Neural progenitor cell (in vitro differentiated cells): Measurements from ENCODE around the gene COL6A5. TPM values are rescaled to one million over a fixed set of nuclear protein-coding genes. Genes with fewer than 3 reads are reported as not detected.
A peak's percentile ranks its signal among the peaks of the same experiment; 100 is the strongest.

Experiments used
- DNase-seq: peaks from one replicate; pipeline ENCODE4 v3.0.0-alpha.2; 2016; ENCODE audit warnings: low spot score
- H2AFZ ChIP-seq: fragments of 200-600 bp; sonication (generic); replicated peaks from 2 replicates; pipeline ENCODE4 v1.6.1; 2016; ENCODE audit warnings: antibody characterized with exemption
- H3F3A ChIP-seq: fragments of 200-600 bp; sonication (generic); 2 replicates; pipeline ENCODE4 v1.6.1; 2016; ENCODE audit warnings: antibody characterized with exemption, low read depth
- H3K27ac ChIP-seq: fragments of 200-600 bp; sonication (generic); 2 replicates; pipeline ENCODE4 v1.5.1; 2016; ENCODE audit warnings: mild to moderate bottlenecking
- H3K27me3 ChIP-seq: fragments of 200-600 bp; sonication (generic); 2 replicates; pipeline ENCODE4 v1.6.1; 2016; ENCODE audit warnings: mild to moderate bottlenecking, moderate library complexity
- H3K36me3 ChIP-seq: fragments of 200-600 bp; sonication (generic); 2 replicates; pipeline ENCODE4 v1.5.1; 2016
- H3K4me1 ChIP-seq: fragments of 200-600 bp; sonication (generic); 2 replicates; pipeline ENCODE4 v1.6.1; 2016; ENCODE audit warnings: mixed run types
- H3K4me2 ChIP-seq: fragments of 200-600 bp; sonication (generic); 2 replicates; pipeline ENCODE4 v1.6.1; 2016
- H3K4me3 ChIP-seq: fragments of 200-600 bp; sonication (generic); 2 replicates; pipeline ENCODE4 v1.5.1; 2016
- H3K79me2 ChIP-seq: fragments of 200-600 bp; sonication (generic); 2 replicates; pipeline ENCODE4 v1.6.1; 2016; ENCODE audit warnings: low read depth
- H3K9ac ChIP-seq: fragments of 200-600 bp; sonication (generic); 2 replicates; pipeline ENCODE4 v1.6.1; 2016
- H3K9me3 ChIP-seq: fragments of 200-600 bp; sonication (generic); 2 replicates; pipeline ENCODE4 v1.5.1; 2016; ENCODE audit warnings: low read depth
- H4K20me1 ChIP-seq: fragments of 200-600 bp; sonication (generic); 2 replicates; pipeline ENCODE4 v1.6.1; 2016; ENCODE audit warnings: low read depth
- H3K27ac Mint-ChIP-seq: 3 replicates; pipeline ENCODE4 v1.8.0; 2021; ENCODE audit warnings: mixed read lengths
- H3K27me3 Mint-ChIP-seq: 2 replicates; pipeline ENCODE4 v1.8.0; 2022; ENCODE audit warnings: low read depth, mild to moderate bottlenecking, inconsistent platforms, moderate library complexity, mixed read lengths; ENCODE audit not compliant: insufficient read depth
- H3K36me3 Mint-ChIP-seq: 3 replicates; pipeline ENCODE4 v1.8.0; 2021; ENCODE audit warnings: mixed read lengths
- H3K4me1 Mint-ChIP-seq: 3 replicates; pipeline ENCODE4 v1.8.0; 2021; ENCODE audit warnings: mixed read lengths
- H3K4me3 Mint-ChIP-seq: 3 replicates; pipeline ENCODE4 v1.8.0; 2021; ENCODE audit warnings: mild to moderate bottlenecking, moderate library complexity, mixed read lengths
- H3K9me3 Mint-ChIP-seq: 3 replicates; pipeline ENCODE4 v1.8.0; 2020; ENCODE audit warnings: mixed read lengths
- CTCF ChIP-seq: fragments of 200-600 bp; sonication (generic); IDR thresholded peaks from 2 replicates; pipeline ENCODE4 v1.5.1; 2017; ENCODE audit warnings: antibody characterized with exemption, mild to moderate bottlenecking
- EZH2 ChIP-seq: fragments of 200-600 bp; sonication (generic); IDR thresholded peaks from 2 replicates; pipeline ENCODE4 v1.6.1; 2017; ENCODE audit warnings: antibody characterized with exemption, mild to moderate bottlenecking, moderate library complexity
- EZH2phosphoT487 ChIP-seq: fragments of 200-600 bp; sonication (generic); IDR thresholded peaks from 2 replicates; pipeline ENCODE4 v1.6.1; 2017; ENCODE audit warnings: antibody characterized with exemption
- total RNA-seq: library from RNA; depleted of rRNA; stranded (reverse); fragments of >200 nt; gene quantifications from 2 replicates; pipeline ENCODE4 v1.2.3, GENCODE V29; 2015; ENCODE audit warnings: low replicate concordance

The COL6A5 gene
- total RNA-seq, 1 donor from 2014 or later, result not detected

DNA sequence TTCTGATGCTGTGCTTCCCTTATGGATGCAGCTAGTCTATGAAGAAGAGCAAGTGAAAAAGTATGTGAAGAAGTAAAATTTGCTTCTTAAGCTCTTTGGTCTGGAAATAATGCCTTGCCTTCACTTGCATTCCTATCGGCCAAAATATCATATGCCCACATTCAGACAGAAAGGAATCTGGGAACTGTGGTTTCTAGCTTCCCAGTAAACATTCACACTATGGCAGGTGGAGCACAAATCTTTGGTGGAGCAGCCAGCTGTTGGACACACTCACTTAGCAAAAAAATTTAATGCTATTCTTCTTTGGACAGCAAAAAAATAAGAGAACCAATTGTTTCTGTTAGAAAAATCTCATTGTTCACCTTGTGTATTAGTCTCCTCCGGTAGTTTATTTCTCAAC lies 159.2 kb downstream of the COL6A5 start:
- Histone ChIP-seq H4K20me1 (no peaks in the 10 kb centered on the region), H3K36me3 (no peaks in the 10 kb centered on the region), H3K79me2 (no peaks in the 10 kb centered on the region), H3K4me3 (no peak overlapping the region), H3K4me2 (no peak overlapping the region), H3K9me3 (no peaks in the 10 kb centered on the region), H3F3A (no peaks in the 10 kb centered on the region), H3K27me3 (no peaks in the 10 kb centered on the region), H3K9ac (no peak overlapping the region), H2AFZ (no peak overlapping the region), H3K4me1 (no peaks in the 10 kb centered on the region), H3K27ac (no peak overlapping the region)
- no peaks in the 10 kb centered on the region for H3K36me3 Mint-ChIP-seq
- no peak overlapping the region for H3K27ac Mint-ChIP-seq
- no peaks in the 10 kb centered on the region for H3K27me3 Mint-ChIP-seq
- H3K4me1 Mint-ChIP-seq, result peaks cover 8% of the 10 kb centered on the region
- TF ChIP-seq CTCF (no peak), EZH2phosphoT487 (no peak), EZH2 (no peak)
- no peaks in the 10 kb centered on the region for H3K9me3 Mint-ChIP-seq
- no peak for DNase-seq
- no peak overlapping the region for H3K4me3 Mint-ChIP-seq

GRCh38 chr3:130506031-130506430 lies 160.6 kb downstream of the COL6A5 start:
- H3K9ac ChIP-seq, result no peak overlapping the region
- no peaks in the 10 kb centered on the region for H4K20me1 ChIP-seq
- no peaks in the 10 kb centered on the region for H3K27me3 ChIP-seq
- H3F3A ChIP-seq, result no peaks in the 10 kb centered on the region
- H2AFZ ChIP-seq, result no peak overlapping the region
- no peak overlapping the region for H3K27ac ChIP-seq
- no peak overlapping the region for H3K27ac Mint-ChIP-seq
- no peaks in the 10 kb centered on the region for H3K36me3 ChIP-seq
- H3K4me2 ChIP-seq, result no peak overlapping the region
- no peaks in the 10 kb centered on the region for H3K27me3 Mint-ChIP-seq
- no peak overlapping the region for H3K4me3 Mint-ChIP-seq
- H3K9me3 ChIP-seq, result no peaks in the 10 kb centered on the region
- H3K9me3 Mint-ChIP-seq, result no peaks in the 10 kb centered on the region
- no peak for DNase-seq
- H3K36me3 Mint-ChIP-seq, result no peaks in the 10 kb centered on the region
- no peaks in the 10 kb centered on the region for H3K4me1 ChIP-seq
- H3K4me3 ChIP-seq, result no peak overlapping the region
- H3K4me1 Mint-ChIP-seq, result peaks cover 8% of the 10 kb centered on the region
- TF ChIP-seq EZH2, result no peak
- no peak for TF ChIP-seq EZH2phosphoT487
- no peak for TF ChIP-seq CTCF
- H3K79me2 ChIP-seq, result no peaks in the 10 kb centered on the region

GRCh38 chr3:130507746-130508145 lies 162.3 kb downstream of the COL6A5 start:
- H3K27me3 ChIP-seq, result no peaks in the 10 kb centered on the region
- H3K4me2 ChIP-seq, result no peak overlapping the region
- H3K4me3 ChIP-seq, result no peak overlapping the region
- H3K27me3 Mint-ChIP-seq, result no peaks in the 10 kb centered on the region
- H3K36me3 Mint-ChIP-seq, result no peaks in the 10 kb centered on the region
- no peak overlapping the region for H3K9ac ChIP-seq
- H3K27ac Mint-ChIP-seq, result no peak overlapping the region
- H3K4me1 Mint-ChIP-seq, result peaks cover 8% of the 10 kb centered on the region
- H3K4me1 ChIP-seq, result no peaks in the 10 kb centered on the region
- H3K9me3 ChIP-seq, result no peaks in the 10 kb centered on the region
- H2AFZ ChIP-seq, result no peak overlapping the region
- no peaks in the 10 kb centered on the region for H3K36me3 ChIP-seq
- no peak for DNase-seq
- H3K9me3 Mint-ChIP-seq, result no peaks in the 10 kb centered on the region
- no peaks in the 10 kb centered on the region for H3F3A ChIP-seq
- H3K79me2 ChIP-seq, result no peaks in the 10 kb centered on the region
- H3K27ac ChIP-seq, result no peak overlapping the region
- TF ChIP-seq EZH2, result no peak
- no peak for TF ChIP-seq EZH2phosphoT487
- TF ChIP-seq CTCF, result no peak
- H3K4me3 Mint-ChIP-seq, result no peak overlapping the region
- H4K20me1 ChIP-seq, result no peaks in the 10 kb centered on the region

- H3K4me3 Mint-ChIP-seq, result no peak overlapping the region
- H3K9me3 Mint-ChIP-seq, result no peaks in the 10 kb centered on the region
- H3K27ac Mint-ChIP-seq, result no peak overlapping the region
- TF ChIP-seq EZH2phosphoT487 (no peak), EZH2 (no peak), CTCF (no peak)
- no peak overlapping the region for H3K4me2 ChIP-seq
- no peaks in the 10 kb centered on the region for H3K79me2 ChIP-seq
- H4K20me1 ChIP-seq, result no peaks in the 10 kb centered on the region
- H3F3A ChIP-seq, result no peaks in the 10 kb centered on the region
- no peaks in the 10 kb centered on the region for H3K4me1 ChIP-seq
- H3K4me3 ChIP-seq, result no peak overlapping the region
- H3K27ac ChIP-seq, result no peak overlapping the region
- peaks cover 8% of the 10 kb centered on the region for H3K4me1 Mint-ChIP-seq
- peaks cover 2% of the 10 kb centered on the region for H3K27me3 ChIP-seq
- no peaks in the 10 kb centered on the region for H3K9me3 ChIP-seq
- peak; percentile 29 for DNase-seq
- peak overlapping the region; percentile 75 for H2AFZ ChIP-seq
- no peaks in the 10 kb centered on the region for H3K36me3 ChIP-seq
- H3K9ac ChIP-seq, result no peak overlapping the region
- no peaks in the 10 kb centered on the region for H3K36me3 Mint-ChIP-seq
- no peaks in the 10 kb centered on the region for H3K27me3 Mint-ChIP-seq
Observed at GRCh38 chr3:130509008-130509407, 163.5 kb downstream of the COL6A5 start.
